Anterior cingulate cortex (tissue), 58 donors: ENCODE data around the gene CST4.
"Not testable (repeated sequence)": the region's sequence is repeated elsewhere in the genome, so short reads cannot be mapped to it uniquely, and the experiment has no call there.

Experiments used
- DNase-seq, 58 donors: peaks; one replicate each; lab custom pipeline; 2025; lab: John Stamatoyannopoulos, UW

Gene CST4, protein sequence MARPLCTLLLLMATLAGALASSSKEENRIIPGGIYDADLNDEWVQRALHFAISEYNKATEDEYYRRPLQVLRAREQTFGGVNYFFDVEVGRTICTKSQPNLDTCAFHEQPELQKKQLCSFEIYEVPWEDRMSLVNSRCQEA

DNA sequence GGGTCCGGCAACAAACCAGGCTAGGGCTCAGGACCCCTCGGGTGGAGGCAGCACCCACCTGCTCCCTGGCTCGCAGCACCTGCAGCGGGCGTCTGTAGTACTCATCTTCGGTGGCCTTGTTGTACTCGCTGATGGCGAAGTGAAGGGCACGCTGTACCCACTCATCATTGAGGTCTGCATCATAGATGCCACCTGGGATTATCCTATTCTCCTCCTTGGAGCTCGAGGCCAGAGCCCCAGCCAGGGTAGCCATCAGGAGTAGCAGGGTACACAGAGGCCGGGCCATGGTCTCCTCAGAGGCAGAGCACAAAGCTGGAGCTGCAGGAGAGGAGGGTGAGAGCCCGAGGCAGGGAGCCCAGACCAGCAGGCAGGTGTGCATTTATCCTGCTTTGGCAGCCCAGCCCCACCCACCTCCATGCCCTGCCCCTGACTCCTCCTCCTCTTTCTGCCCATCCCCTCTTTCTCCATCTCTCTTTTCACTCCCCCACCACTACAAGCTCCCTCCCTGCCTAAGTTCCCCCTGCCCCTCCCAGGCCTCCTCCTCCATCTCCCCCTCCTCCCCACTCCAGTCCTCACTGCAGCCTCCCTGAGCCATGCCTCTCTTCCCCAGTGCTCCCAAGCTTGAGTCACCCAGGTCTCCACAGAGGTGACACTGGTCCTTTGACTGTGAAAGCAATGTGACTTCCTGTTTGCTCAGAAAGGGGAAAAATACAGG, at the start of gene CST4:
Gene CST4, minus strand, starts transcription at position 355 of the 715 bp plus-strand sequence. Its CDS starts 69 bp downstream, at position 286.
- not testable (repeated sequence) for DNase-seq

DNA sequence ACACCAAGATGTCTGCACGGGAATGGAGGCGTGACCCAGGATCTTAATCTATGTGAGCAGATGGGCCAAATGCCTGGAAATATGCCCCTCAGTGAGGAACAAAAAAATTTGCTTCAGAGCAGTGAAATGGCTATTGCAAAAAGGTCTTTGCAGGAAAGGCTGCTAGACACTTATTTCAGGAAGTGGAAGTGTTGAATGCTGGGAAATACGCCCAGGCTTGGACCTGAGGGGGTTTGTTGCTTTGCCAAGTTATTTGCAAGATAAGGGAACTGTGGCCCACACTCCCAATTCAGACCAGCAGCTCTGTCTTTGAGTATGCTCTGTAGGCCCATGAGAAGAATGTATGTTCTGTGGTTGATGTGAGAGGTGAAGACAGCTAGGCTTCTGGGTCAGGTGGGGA, 46.6 kb upstream of the CST4 start:
- DNase-seq = not testable (repeated sequence)

DNA sequence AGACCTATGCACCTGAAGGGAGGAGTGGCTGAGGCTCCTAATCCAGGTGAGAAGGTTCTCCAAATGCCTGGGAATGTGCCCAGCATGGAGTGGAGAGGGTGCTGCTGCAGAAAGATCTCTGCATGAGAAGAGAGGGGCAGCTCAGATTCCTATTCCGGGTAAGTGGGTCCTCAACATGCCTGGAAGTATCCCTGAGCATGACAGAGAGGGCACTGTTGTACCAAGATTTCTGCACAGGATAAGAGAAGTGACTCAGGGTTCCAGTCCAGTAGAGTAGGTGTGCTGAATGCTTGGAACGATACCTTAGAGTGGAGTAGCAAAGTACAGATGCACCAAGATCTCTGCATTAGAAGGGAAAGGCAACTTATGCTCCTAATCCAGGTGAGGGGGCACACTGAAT, 46.1 kb upstream of the CST4 start:
- not testable (repeated sequence) for DNase-seq

DNA sequence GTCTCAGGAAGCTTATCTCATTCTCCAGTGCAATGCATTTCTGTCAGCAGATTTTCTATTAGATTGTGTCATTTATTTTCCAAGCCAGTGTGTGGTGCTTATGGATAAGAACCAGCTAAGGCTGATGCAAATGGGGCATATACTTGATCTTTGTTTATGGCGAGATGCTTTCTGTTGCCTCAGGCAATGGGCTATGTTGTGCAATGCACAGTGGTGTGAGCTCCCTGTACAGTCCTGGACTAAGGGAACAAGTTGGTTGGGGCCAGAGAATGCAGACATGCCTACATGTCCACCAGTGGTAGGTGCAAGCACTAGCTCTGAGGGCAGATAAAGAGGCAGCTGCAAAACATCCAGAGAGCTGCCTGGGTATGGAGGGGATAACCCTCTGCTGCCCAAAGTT, 45.6 kb upstream of the CST4 start:
- DNase-seq = not testable (repeated sequence)

DNA sequence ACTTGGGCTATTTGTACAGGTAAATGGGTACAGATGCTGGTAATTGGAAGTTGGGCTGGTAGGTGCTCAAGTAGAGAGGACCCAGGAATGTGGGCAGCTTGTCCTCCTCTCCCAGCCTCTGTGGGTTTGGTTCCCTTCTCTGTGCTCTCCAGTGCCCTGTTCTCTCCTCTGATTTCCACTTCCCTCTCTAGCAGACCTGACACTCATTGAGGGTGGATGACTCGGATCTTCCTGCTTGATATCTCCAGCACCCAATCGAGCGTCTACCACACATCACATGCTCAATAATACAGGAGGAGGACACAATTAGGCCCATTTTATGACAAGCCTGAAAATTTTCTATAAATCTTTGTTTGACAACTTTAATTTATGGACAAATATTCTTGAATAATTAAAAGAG, 38.2 kb upstream of the CST4 start:
- DNase-seq = no peak

DNA sequence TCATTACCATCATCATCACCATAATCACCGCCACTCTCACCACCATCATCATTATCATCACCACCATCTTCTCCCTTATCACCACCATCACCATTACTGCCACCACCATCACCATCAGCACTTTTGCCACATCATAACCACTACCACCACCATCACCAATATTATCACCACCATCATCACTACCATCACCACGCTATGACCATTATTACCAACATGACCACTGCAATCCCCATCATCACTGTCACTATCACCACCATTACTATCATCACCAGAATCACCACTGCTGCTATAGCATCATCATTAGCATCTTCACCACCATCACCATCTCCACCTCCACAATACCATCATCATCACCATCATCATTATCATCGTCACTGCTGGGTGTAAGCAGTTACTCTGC, 36.3 kb upstream of the CST4 start:
- no peak for DNase-seq

DNA sequence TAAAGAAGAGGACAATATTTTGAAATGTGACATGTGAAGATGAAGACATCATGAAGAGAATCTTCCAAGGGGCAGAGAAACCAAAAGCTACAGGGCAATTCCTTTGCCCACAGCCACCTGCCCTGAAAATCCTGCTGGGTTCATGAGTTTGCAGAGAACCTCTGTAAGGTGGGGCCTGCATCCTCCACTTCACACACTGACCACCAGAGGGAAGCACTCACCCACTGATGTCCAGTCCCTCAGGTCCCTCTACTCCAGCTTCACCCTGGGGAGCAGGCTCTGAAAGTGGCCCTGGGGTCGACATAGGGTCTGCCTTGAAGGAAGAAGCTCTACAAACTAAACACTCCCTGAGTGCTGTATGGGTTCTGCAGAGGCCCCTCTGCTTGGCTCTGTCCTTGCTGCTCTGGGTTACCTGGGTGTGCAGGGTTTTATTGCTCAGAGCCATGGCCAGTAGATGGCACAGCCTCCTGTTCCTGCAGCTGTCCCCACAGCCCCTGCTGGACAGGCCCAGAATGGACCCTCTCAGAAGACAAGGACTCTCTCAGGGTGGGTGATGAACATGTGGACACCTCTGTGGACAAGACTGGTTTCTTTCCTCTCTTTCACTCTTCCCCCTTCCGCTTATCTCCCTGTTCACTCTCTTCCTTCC, 34.9 kb upstream of the CST4 start:
- DNase-seq = not testable (repeated sequence)

DNA sequence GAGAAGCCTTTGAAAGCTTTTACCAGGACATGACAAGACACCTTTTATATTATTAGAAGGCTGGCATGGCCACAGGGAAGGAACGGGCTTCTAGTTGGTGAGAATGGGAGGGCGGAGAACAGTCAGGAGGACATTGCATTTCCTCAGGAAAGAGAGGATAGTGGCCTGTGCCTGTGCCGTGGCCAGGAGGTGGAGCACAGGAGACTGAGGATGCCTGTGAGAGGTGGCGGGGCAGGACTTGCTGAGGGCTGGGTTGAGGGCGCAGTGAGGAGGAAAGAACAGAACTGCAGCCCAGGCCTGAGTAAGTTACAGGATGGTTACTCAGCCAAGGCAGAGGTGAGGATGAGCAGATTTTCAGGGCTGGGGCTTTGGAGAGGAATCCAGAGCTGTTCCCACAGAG, 34.0 kb upstream of the CST4 start:
- DNase-seq = not testable (repeated sequence)

DNA sequence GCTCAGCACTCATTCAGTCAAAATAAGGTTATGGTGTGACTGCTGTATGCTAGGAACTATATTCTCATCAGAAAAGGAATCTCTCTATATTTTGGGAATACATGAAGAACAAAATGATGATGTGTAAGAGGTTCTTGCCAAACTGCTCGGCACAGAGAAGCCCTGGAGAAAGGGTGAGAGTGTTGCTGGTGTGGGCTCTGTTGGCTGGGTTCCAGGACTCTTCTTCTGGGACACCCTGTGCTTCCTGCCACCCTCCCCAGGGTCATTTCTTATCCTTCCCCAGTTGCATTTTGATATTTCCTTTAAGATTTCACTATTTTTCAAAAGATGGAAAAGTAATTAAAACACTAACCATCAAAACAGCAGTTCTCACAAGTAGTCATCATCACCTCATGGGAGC, 33.1 kb upstream of the CST4 start:
- DNase-seq = no peak

DNA sequence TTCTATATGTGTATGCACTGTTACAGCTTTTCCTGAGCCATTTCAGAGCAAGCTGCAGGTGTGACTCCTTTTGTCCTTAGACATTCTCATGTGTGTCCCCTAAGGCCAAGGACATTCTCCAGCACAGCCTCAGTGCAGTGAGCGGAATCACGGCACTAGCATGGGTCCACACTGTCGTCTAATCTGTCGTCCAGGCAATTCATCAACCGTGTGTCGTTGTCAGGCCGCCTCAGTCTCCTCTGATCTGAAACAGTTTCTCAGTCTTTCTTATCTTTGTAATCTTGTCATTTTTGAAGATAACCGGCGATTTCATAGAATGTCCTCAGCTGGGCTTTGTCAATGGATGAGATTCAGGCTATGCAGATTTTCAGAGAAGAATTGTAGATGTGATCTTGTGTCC, 30.5 kb upstream of the CST4 start:
- DNase-seq = not testable (repeated sequence)

DNA sequence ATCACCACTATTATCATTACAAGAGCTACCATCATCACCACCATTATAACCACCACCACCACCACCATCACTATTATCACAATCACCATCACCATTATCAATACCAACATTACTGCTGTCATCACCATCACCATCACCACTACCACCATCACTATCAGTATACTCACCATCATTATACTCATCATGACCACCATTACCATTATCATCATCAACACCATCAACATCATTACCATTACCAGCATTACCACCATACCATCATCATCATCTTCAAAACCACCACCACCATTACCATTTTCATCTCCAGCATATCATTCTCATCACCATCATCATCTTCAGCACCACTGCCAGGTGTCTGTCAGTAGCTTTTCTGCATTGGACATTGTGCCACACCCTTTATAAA, 22.9 kb upstream of the CST4 start:
- not testable (repeated sequence) for DNase-seq

DNA sequence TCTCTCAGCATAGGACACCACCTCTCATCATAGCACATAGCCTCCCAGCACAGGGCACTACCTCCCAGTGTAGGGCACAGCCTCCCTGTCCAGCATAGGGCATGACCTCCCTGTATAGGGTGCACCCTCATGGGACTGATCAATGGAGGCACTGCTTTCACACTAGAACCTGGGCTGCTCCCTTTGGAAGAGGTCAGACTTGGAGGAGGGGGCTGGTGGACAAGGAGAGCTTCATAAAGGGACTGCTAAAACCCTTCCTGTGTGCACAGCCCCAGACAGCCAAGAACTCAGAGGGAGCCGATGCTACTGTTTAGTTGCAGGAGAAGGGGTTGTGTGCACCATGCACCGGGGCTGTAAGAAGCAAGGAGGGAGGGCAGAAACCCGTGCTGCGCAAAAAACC, 21.9 kb upstream of the CST4 start:
- no peak for DNase-seq

DNA sequence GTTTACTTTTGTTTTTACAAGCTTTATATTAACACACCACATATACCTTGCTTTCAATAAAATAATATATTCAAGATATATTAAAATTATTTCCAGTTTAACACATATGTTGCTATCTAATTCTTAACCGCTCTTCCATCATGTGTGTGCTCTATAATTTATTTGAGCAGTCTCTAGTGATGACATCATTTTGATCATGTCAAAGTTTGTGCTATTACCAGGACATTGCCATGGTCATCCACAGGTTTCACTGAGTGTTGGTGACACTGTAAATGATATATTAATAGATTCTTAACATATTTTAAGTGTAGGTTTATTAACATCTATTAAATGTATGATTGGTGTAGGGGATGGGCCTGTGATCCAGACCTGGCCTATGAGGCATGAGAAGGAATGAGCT, 17.1 kb upstream of the CST4 start:
- no peak for DNase-seq

DNA sequence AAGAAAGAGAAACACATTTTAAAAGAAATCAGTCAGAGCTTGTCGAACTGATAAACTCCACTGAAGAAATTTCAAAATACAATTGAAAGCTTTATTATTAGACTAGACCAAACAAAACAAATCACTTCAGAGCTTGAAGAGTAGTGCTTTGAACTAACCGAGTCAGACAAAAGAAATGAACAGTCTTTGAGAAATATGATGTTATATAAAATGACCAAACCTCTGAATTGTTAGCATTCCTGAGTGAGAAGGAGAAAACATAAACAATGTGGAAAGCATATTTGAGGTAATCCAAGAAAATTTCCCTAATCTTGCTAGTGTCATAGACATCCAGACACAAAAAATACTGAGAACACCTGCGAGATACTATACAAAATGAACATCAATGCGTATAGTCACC, 13.2 kb upstream of the CST4 start:
- DNase-seq = no peak

DNA sequence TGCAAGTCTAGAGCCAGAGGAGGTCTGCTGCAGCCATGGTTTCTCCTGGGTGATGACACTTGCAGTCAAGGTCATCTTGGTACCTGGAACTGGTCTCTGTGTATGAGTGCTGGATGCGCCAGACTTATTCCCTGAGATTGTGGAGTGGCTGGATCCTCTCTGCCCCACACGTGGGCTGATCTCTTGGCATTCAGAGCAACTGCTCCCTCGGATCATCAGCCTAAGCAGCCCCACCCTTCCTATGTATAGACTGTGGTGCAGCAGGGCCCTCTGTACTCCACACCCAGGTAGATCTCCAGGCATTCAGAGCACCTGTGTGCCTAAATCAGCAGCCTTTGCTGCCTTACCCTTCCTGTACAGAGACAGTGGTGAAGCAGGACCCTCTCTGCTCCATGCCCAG, 12.1 kb upstream of the CST4 start:
- DNase-seq = no peak

DNA sequence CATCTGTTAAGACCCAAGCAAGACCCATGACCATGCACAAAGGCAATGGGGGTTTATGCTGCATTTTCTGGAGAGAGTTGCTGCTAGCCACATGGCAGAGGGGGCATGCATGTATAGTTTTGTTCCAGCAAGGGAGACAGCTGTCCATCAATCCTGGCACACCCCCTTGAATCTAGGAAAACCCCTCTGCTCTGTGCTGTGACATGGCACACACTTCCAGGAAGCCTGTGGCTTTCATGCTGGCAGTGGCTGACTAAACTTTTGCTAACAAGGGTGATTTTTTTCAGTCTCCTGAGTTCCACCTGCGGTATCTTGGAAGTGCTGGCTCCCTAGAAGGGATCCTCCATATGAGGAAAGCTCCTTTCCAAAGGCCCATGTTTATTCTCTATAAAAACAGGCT, 9.1 kb upstream of the CST4 start:
- no peak for DNase-seq

DNA sequence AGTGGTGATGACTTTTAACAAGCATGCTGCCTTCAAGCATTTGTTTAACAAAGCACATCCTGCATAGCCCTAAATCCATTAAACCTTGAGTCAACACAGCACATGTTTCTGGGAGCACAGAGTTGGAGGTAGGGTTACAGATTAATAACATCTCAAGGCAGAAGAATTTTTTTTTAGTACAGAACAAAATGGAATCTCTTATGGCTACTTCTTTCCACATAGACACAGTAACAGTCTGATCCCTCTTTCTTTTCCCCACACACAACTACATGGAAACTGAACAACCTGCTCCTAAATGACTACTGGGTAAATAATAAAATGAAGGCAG, 6.2 kb upstream of the CST4 start:
- DNase-seq = not testable (repeated sequence)

DNA sequence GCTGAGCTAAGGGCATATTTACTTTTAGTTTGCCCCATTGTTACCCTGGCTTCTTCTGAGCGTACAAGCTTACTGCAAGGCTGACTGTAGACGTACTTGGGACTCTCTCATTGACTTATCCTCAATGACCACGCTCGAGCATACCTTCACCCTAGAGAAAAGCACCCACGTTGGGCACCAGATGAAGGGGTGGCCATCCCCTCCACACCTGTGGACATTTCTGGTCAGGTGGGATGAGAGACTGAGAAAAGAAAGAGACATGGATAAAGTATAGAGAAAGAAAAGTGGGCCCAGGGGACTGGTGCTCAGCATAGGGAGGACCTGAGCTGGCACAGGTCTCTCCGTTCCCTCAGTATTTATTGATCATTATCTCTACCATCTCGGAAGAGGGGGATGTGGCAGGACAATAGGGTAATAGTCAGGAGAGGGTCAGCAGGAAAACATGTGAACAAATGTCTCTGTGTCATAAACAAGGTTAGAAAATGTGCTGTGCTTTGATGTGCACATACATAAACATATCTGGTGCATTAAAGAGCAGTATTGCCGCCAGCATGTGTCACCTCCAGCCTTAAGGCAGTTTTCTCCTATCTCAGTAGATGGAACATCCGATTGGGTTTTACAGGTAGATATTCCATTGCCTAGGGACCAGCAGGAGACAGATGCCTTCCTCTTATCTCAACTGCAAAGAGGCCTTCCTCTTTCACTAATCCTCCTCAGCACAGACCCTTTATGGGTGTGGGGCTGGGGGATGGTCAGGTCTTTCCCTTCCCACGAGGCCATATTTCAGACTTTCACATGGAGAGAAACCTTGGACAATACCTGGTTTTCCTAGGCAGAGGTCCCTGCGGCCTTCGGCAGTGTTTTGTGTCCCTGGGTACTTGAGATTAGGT, 5.6 kb upstream of the CST4 start:
- DNase-seq = not testable (repeated sequence)

DNA sequence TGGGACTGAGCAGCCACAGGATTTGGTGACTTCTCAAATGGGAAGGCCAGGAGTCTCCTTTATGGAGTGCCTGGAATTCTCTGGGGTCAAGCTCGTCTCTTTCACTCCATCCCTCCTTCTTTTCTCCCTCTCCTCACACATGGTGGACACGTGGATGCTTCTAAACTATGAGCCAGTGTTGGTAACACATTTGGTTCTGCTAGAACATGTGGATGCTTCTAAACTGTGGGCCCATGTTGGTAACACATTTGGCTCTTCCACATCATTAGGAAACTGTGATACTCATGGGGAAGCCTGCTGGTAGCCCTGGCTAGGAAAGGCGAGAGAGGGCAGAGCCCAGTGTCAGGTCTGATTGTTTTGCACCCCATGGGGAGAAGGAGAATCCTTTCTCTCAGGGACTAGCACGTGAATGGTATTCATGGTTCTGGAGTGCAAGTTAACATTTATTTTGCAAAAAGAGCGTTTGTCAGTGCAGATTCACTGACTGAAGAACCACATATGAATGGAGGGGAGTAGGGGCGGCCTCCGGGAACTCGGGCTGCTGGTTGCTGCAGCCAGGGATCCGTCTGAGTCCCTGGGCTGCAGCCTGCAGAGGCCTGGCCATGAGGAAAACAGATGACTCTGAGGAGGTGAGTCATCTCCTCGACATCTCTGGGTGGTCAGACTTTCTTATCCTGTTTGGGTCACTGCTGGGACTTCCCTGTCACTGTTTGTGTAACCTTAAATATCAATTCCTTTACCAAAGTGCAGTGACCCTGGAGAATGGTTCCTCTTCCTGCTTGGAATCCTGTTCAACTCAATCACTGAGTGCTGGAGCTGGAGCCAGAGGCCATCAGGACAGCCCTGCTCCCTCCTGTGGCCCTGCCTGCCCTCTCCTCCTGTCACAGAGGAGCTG, 4.1 kb upstream of the CST4 start:
- DNase-seq = not testable (repeated sequence)

DNA sequence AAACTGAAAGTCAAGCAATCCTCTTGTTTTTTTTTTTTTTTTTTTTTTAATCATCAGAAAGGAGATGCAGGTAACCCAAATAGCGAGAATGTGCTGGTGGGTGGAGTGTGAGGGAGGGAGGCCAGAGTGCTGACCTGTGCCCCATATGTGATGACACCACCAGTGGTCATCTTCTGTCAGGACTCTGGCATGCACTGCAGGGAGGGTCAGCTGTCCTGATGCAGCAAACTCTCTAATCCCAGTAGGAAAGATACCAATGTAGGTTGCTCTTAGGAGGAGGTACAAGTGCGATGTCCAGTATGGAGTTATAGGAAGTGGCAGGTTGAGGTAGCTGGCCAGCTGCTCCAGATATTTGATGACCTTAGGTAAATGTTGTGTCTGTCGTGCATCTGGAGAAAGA, 2.8 kb upstream of the CST4 start:
- no peak for DNase-seq
